Stimulated activated CD4-positive, alpha-beta T cell treated with anti-CD3 and anti-CD28 coated beads, Interleukin-12 subunit alpha, Interleukin-12 subunit beta, amount 100 ng/mL, for 48 hours (primary cell): ENCODE data around the gene CALY.

Experiments used
- DNase-seq, 3 donors: peaks; one replicate each; pipeline ENCODE4 v3.0.0-alpha.2; 2020; ENCODE audit warnings: low read depth in 2 of 3, low spot score in 1 of 3

Gene CALY

DNA sequence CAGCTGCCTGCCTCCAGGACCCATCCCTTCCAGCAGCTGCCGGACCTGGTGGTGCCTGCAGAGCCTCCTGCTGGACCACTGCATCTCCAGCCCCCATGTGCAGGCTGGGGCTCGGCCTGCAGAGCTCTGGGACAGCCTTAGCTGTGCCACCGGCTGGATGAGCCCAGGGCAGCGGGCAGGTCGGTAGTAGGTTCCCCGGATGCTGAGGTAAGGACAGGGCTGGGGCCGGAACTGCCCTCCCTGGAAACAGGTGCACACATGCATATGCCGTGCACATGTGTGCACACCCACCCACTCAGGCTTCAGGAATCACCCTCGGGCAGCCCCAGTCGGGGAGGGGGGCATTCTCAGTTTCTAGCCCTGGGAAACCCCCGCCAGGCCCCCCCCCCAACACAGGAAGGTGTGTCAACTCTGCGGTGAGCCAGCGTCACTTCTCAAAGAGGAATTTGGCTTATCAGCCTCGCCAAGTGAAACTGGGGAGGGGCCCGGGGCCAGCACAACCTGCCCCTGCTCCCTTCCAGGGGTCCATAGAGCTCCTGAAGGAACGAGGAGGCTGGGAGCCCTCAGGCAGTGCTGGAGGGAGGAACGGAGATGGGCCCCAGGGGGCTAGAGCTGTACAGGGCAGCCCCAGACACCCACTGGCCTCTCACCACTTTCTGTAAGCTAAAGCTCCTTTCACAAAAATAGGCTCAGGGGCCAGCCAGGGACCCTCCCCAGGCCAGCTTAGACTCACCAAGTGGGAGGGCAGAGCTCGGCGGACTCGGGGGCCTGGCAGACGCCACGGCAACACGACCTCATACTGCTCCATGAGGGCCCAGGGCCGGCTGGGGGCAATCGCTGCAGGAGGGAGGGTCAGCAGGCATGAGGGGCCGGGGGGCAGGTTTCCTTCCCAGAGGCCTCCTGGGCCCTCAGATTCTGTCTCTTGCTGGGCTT, 61.7 kb downstream of the CALY start:
- DNase-seq = peak; percentile 68 to 80 (median 77)
